ENCODE data around the gene SENP3. TPM values are rescaled to one million over a fixed set of nuclear protein-coding genes. Genes with fewer than 3 reads are reported as not detected.

The SENP3 gene
- total and polyA plus RNA-seq, 4 donors, result 4.9 to 29.2 (median 19.7) TPM

GRCh38 chr17:7569571-7569970 lies 7.9 kb downstream of the SENP3 start:
- H3K4me1 ChIP-seq (ENCODE audit: control insufficient read depth in 4 of 4, insufficient read depth in 4 of 4, low read length in 3 of 4), result peaks cover 0 to 16% (median 13%) of the 10 kb centered on the region in 4 donors
- H3K27ac ChIP-seq (ENCODE audit: low read depth in 1 of 2, low read length in 2 of 2), result no peak overlapping the region
- no peaks in the 10 kb centered on the region for H3K27me3 ChIP-seq (ENCODE audit: control insufficient read depth in 4 of 4, insufficient read depth in 4 of 4, low read length in 3 of 4)
- H3K9me3 ChIP-seq (ENCODE audit: control insufficient read depth in 4 of 4, low read length in 3 of 4), result no peaks in the 10 kb centered on the region
- H3K9ac ChIP-seq (ENCODE audit: low read depth in 1 of 2, low read length in 2 of 2), result no peak overlapping the region
- H3K36me3 ChIP-seq (ENCODE audit: control insufficient read depth in 4 of 4, insufficient read depth in 3 of 4, low read depth in 1 of 4, low read length in 3 of 4), result peaks cover 5 to 43% (median 22%) of the 10 kb centered on the region in 4 donors
- TF ChIP-seq RXRA (IDR thresholded peaks at IDR 0.05), result no peak
- no peak for TF ChIP-seq RAD21 (IDR thresholded peaks at IDR 0.05)
- TF ChIP-seq HNF4G (IDR thresholded peaks at IDR 0.05), result no peak
- no peak for TF ChIP-seq FOXA2 (IDR thresholded peaks at IDR 0.05)
- no peak for TF ChIP-seq ZBTB33 (IDR thresholded peaks at IDR 0.05)
- TF ChIP-seq NR2F2 (IDR thresholded peaks at IDR 0.05), result no peak
- no peak for TF ChIP-seq JUND (IDR thresholded peaks at IDR 0.05)
- no peak for TF ChIP-seq CTCF (IDR thresholded peaks at IDR 0.05; ENCODE audit: low read depth, low read length, missing input control)
- TF ChIP-seq ATF3 (IDR thresholded peaks at IDR 0.05), result no peak
- no peak for TF ChIP-seq YY1 (IDR thresholded peaks at IDR 0.05)
- no peak for TF ChIP-seq HNF4A (conservative IDR thresholded peaks at IDR 0.05)
- no peak for TF ChIP-seq GABPA (IDR thresholded peaks at IDR 0.05 in 1 of 2, conservative IDR thresholded peaks at IDR 0.05 in 1 of 2)
- TF ChIP-seq EGR1 (IDR thresholded peaks at IDR 0.05; ENCODE audit: low read depth in 2 of 2), result no peak
- no peak for TF ChIP-seq TAF1 (conservative IDR thresholded peaks at IDR 0.05)
- no peak overlapping the region for H3K4me3 ChIP-seq (ENCODE audit: low read depth in 1 of 3, low read length in 3 of 3)
- no peak for DNase-seq (ENCODE audit: low spot score)
- 89% methylated on average over 5 of the region's 5 CpGs for WGBS

- no peaks in the 10 kb centered on the region for H3K27me3 ChIP-seq (ENCODE audit: control insufficient read depth in 4 of 4, insufficient read depth in 4 of 4, low read length in 3 of 4)
- no peak overlapping the region for H3K27ac ChIP-seq (ENCODE audit: low read depth in 1 of 2, low read length in 2 of 2)
- H3K9ac ChIP-seq (ENCODE audit: low read depth in 1 of 2, low read length in 2 of 2), result no peak overlapping the region
- no peak overlapping the region for H3K4me3 ChIP-seq (ENCODE audit: low read depth in 1 of 3, low read length in 3 of 3)
- H3K4me1 ChIP-seq (ENCODE audit: control insufficient read depth in 4 of 4, insufficient read depth in 4 of 4, low read length in 3 of 4), result peaks cover 3 to 24% (median 21%) of the 10 kb centered on the region in 4 donors
- H3K36me3 ChIP-seq (ENCODE audit: control insufficient read depth in 4 of 4, insufficient read depth in 3 of 4, low read depth in 1 of 4, low read length in 3 of 4), result peaks cover 8 to 43% (median 25%) of the 10 kb centered on the region in 4 donors
- 97% methylated on average over 10 of the region's 10 CpGs for WGBS
- H3K9me3 ChIP-seq (ENCODE audit: control insufficient read depth in 4 of 4, low read length in 3 of 4), result no peaks in the 10 kb centered on the region
- no peak for DNase-seq (ENCODE audit: low spot score)
- TF ChIP-seq FOXA2 (IDR thresholded peaks at IDR 0.05) (no peak), CTCF (IDR thresholded peaks at IDR 0.05; ENCODE audit: low read depth, low read length, missing input control) (no peak), GABPA (IDR thresholded peaks at IDR 0.05 in 1 of 2, conservative IDR thresholded peaks at IDR 0.05 in 1 of 2) (no peak), HNF4A (conservative IDR thresholded peaks at IDR 0.05) (no peak), ATF3 (IDR thresholded peaks at IDR 0.05) (no peak), YY1 (IDR thresholded peaks at IDR 0.05) (no peak), NR2F2 (IDR thresholded peaks at IDR 0.05) (no peak), RXRA (IDR thresholded peaks at IDR 0.05) (no peak), SP1 (IDR thresholded peaks at IDR 0.05) (no peak), MAX (IDR thresholded peaks at IDR 0.05) (no peak), TAF1 (conservative IDR thresholded peaks at IDR 0.05) (no peak), RAD21 (IDR thresholded peaks at IDR 0.05) (no peak), ZBTB33 (IDR thresholded peaks at IDR 0.05) (no peak), HNF4G (IDR thresholded peaks at IDR 0.05) (no peak), REST (IDR thresholded peaks at IDR 0.05) (no peak), JUND (IDR thresholded peaks at IDR 0.05) (no peak), EGR1 (IDR thresholded peaks at IDR 0.05; ENCODE audit: low read depth in 2 of 2) (no peak), FOXA1 (IDR thresholded peaks at IDR 0.05) (no peak)
These were observed 8.6 kb downstream of the SENP3 start for GRCh38 chr17:7570351-7570750.

Measured in liver (tissue), 9 donors.